GM19043 (cell line): ENCODE results near the gene SPAG5.

Experiments
- ATAC-seq: cut with Tn5 transposase; IDR thresholded peaks from one replicate; pipeline ENCODE4 v1.9.1; 2021; ENCODE audit warnings: low read depth; ENCODE audit not compliant: unreplicated experiment

SPAG5 gene

GRCh38 chr17:28547623-28548416, 51.0 kb downstream of the SPAG5 start:
- ATAC-seq = no peak

GRCh38 chr17:28547096-28547622, 51.7 kb downstream of the SPAG5 start:
- ATAC-seq = no peak

GRCh38 chr17:28545787-28546415, 52.9 kb downstream of the SPAG5 start:
- ATAC-seq = no peak

GRCh38 chr17:28545141-28545503, 53.7 kb downstream of the SPAG5 start:
- ATAC-seq = no peak

GRCh38 chr17:28544402-28545140, 54.3 kb downstream of the SPAG5 start:
- no peak for ATAC-seq

GRCh38 chr17:28541439-28541838, 57.4 kb downstream of the SPAG5 start:
- no peak for ATAC-seq

GRCh38 chr17:28540231-28540630, 58.6 kb downstream of the SPAG5 start:
- ATAC-seq = no peak

- ATAC-seq = no peak
These were observed 60.4 kb downstream of the SPAG5 start for GRCh38 chr17:28538296-28538895.

- ATAC-seq = no peak
These were observed 61.6 kb downstream of the SPAG5 start for GRCh38 chr17:28537219-28537610.

- no peak for ATAC-seq
These were observed 62.1 kb downstream of the SPAG5 start for GRCh38 chr17:28536532-28537218.

- ATAC-seq = no peak
These were observed 64.0 kb downstream of the SPAG5 start for GRCh38 chr17:28534740-28535375.

- no peak for ATAC-seq
These were observed 65.6 kb downstream of the SPAG5 start for GRCh38 chr17:28533091-28533807.

GRCh38 chr17:28532050-28532960, 66.5 kb downstream of the SPAG5 start:
- ATAC-seq = no peak

GRCh38 chr17:28530926-28531325, 67.9 kb downstream of the SPAG5 start:
- no peak for ATAC-seq

GRCh38 chr17:28530250-28530649, 68.6 kb downstream of the SPAG5 start:
- ATAC-seq = no peak

GRCh38 chr17:28529013-28529400, 69.8 kb downstream of the SPAG5 start:
- ATAC-seq = no peak

- no peak for ATAC-seq
These were observed 70.4 kb downstream of the SPAG5 start for GRCh38 chr17:28528327-28529012.

GRCh38 chr17:28527859-28528258, 71.0 kb downstream of the SPAG5 start:
- no peak for ATAC-seq
